ENCODE data around the gene TTLL9.
"Not testable (repeated sequence)": the region's sequence is repeated elsewhere in the genome, so short reads cannot be mapped to it uniquely, and the experiment has no call there.

TTLL9 gene, protein sequence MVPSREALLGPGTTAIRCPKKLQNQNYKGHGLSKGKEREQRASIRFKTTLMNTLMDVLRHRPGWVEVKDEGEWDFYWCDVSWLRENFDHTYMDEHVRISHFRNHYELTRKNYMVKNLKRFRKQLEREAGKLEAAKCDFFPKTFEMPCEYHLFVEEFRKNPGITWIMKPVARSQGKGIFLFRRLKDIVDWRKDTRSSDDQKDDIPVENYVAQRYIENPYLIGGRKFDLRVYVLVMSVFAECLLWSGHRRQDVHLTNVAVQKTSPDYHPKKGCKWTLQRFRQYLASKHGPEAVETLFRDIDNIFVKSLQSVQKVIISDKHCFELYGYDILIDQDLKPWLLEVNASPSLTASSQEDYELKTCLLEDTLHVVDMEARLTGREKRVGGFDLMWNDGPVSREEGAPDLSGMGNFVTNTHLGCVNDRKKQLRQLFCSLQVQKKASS

DNA sequence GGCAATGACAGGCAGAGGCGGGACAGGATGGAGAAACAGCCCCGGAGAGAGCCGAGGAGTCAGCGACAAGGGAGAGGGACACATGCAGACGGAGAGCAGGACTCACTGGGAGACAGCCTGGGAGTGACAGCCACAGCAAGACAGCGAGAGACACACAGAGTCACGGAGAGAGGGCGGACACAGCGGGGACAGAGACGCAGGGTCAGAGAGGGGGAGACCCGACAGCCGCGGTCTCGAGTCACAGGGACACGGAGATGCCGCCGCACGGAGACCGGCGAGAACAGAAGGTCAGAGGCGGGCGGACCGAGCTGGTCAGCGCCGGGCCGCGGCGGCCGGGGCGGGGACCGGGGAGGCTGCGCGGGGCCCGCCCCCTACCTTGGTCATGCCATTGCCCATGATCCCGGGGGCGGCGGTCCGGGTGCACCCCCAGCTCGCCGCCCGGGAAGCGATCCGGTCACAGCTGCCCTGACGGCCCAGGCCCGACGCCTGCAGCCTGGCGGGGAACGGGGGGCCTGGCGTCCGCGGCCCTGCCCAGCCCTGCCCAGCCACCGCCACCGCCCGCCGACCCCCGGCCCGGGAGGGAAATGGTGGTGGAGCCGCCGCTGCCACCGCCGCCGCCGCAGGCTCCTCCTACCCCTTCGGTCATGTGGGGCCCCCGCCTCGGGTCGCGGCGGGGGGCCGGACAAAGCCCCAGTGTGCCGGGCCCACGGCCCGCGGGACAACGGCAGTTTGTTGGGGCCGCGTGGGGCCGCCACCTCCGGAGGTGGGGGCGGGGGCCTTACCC is at the start of gene TTLL9, which contains the start of gene DUSP15:
Gene TTLL9, plus strand, starts transcription at position 693 of the 784 bp plus-strand sequence. CDS start 493 bp downstream, outside the sequence.
Gene DUSP15, minus strand, starts transcription at position 586 of the 784 bp plus-strand sequence. Its CDS starts 190 bp downstream, at position 396.
- H3K4me1 Mint-ChIP-seq (ENCODE audit: low read depth): peaks cover 8% of the 10 kb centered on the region
- H3K9me3 Mint-ChIP-seq: no peaks in the 10 kb centered on the region
- H3K27ac Mint-ChIP-seq: no peak within 1 kb of the TSS
- H3K36me3 Mint-ChIP-seq (ENCODE audit: low read depth): no peaks in the 10 kb centered on the region
- peaks cover 68% of the 10 kb centered on the region for H3K27me3 Mint-ChIP-seq (ENCODE audit: low read depth)
- peak within 1 kb of the TSS; percentile 85 for H3K4me3 Mint-ChIP-seq

DNA sequence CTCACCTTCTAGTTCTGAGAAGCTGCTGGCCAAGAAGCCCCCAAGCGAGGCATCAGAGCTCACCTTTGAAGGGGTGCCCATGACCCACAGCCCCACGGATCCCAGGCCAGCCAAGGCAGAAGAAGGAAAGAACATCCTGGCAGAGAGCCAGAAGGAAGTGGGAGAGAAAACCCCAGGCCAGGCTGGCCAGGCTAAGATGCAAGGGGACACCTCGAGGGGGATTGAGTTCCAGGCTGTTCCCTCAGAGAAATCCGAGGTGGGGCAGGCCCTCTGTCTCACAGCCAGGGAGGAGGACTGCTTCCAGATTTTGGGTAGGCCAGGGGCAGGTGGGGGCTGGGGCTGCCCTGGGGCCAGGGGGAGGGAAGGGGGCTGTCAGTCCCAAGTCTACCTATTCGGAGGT is 49.0 kb upstream of the TTLL9 start:
- H3K36me3 Mint-ChIP-seq (ENCODE audit: low read depth): no peaks in the 10 kb centered on the region
- no peak overlapping the region for H3K27ac Mint-ChIP-seq

GRCh38 chr20:31822421-31823330 is 47.8 kb upstream of the TTLL9 start:
- no peaks in the 10 kb centered on the region for H3K27me3 Mint-ChIP-seq (ENCODE audit: low read depth)
- H3K4me1 Mint-ChIP-seq (ENCODE audit: low read depth): no peaks in the 10 kb centered on the region
- no peaks in the 10 kb centered on the region for H3K36me3 Mint-ChIP-seq (ENCODE audit: low read depth)
- no peak overlapping the region for H3K27ac Mint-ChIP-seq
- no peaks in the 10 kb centered on the region for H3K9me3 Mint-ChIP-seq
- no peak overlapping the region for H3K4me3 Mint-ChIP-seq

More for the DNA sequence above, 49.0 kb upstream of the TTLL9 start:
- H3K4me3 Mint-ChIP-seq: no peak overlapping the region
- no peaks in the 10 kb centered on the region for H3K27me3 Mint-ChIP-seq (ENCODE audit: low read depth)
- H3K9me3 Mint-ChIP-seq: no peaks in the 10 kb centered on the region
- no peaks in the 10 kb centered on the region for H3K4me1 Mint-ChIP-seq (ENCODE audit: low read depth)

GRCh38 chr20:31823360-31824124 is 46.9 kb upstream of the TTLL9 start:
- Mint-ChIP-seq H3K4me1 (ENCODE audit: low read depth) (no peaks in the 10 kb centered on the region), H3K9me3 (no peaks in the 10 kb centered on the region), H3K36me3 (ENCODE audit: low read depth) (no peaks in the 10 kb centered on the region), H3K27me3 (ENCODE audit: low read depth) (peaks cover 2% of the 10 kb centered on the region), H3K27ac (no peak overlapping the region), H3K4me3 (no peak overlapping the region)

DNA sequence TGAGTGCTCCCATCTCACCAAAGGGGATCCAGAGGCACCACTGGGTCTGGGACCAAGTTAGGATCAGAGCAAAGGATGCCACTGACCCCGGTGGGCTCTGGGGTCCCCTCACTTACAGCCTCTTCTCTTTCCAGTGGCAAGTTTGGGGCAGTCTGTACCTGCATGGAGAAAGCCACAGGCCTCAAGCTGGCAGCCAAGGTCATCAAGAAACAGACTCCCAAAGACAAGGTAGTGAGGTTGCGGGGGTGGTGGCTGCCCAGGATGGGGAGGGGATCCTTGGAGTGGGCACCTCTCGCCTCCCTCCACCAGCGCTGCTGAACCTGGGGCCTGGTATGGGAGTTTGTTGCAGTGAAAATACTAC is 46.3 kb upstream of the TTLL9 start:
- H3K27me3 Mint-ChIP-seq (ENCODE audit: low read depth): peaks cover 3% of the 10 kb centered on the region
- H3K9me3 Mint-ChIP-seq: no peaks in the 10 kb centered on the region
- H3K36me3 Mint-ChIP-seq (ENCODE audit: low read depth): no peaks in the 10 kb centered on the region
- no peaks in the 10 kb centered on the region for H3K4me1 Mint-ChIP-seq (ENCODE audit: low read depth)
- no peak overlapping the region for H3K4me3 Mint-ChIP-seq
- no peak overlapping the region for H3K27ac Mint-ChIP-seq

DNA sequence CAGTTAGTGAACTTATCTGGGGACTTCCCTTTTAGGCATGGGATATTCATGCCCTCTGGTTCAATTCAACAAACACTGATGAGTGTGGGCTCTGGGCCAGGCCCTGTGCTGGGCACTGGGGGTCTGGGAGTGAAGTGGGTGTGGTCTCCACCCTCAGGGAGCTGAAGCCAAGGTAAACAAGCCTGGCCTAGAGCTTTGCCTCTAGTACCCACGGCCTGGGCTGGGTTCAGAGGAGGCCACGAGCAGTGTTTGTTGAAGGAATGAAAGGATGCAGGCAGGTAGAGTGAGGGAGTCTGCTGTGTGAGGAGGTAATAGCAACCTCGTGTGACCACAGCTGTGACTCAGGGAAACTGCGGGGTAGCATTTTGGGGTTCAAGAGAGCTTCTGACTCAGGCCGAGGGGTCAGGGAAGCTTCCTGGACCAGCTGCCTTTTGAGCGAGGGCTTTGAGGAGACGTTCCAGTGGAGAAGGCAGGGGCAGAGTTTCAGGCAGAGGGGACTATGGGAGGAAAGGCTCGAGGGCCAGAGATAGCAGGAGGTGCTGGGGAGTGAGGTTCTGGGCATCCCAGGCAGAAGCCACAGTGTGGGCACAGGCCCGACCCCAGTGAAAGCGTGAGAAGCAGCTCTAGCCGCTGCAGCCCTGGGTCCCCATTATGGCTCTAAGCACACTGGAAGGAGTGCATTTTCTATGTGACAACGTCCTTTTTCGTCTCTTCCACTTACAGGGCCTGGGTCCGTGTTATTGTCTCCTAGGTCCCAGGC is 45.7 kb upstream of the TTLL9 start:
- Mint-ChIP-seq H3K27me3 (ENCODE audit: low read depth) (peaks cover 3% of the 10 kb centered on the region), H3K9me3 (no peaks in the 10 kb centered on the region), H3K36me3 (ENCODE audit: low read depth) (no peaks in the 10 kb centered on the region), H3K4me1 (ENCODE audit: low read depth) (no peaks in the 10 kb centered on the region), H3K27ac (no peak overlapping the region), H3K4me3 (no peak overlapping the region)

DNA sequence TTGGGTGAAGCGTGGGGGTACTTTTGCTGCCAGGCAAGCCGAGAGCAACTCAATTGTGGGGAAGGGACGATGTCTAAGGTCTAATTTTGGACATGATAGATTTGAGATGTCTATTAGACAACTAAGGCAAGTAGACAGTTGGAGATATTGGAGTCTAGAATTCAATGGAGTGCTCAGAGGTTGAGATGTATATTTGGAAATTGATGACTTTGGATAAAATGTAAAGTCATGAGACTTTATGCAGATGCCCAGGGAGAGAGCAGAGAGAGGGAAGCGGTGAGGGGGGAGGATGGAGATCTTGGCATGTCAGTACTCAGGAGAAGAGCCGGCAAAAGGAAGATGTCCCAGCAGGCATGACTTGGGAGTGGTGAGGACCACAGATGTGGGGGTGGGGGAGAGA is 44.4 kb upstream of the TTLL9 start:
- Mint-ChIP-seq H3K36me3 (ENCODE audit: low read depth) (no peaks in the 10 kb centered on the region), H3K4me1 (ENCODE audit: low read depth) (no peaks in the 10 kb centered on the region), H3K27ac (no peak overlapping the region), H3K27me3 (ENCODE audit: low read depth) (peaks cover 3% of the 10 kb centered on the region), H3K4me3 (no peak overlapping the region), H3K9me3 (no peaks in the 10 kb centered on the region)

GRCh38 chr20:31827059-31827458 is 43.4 kb upstream of the TTLL9 start:
- no peaks in the 10 kb centered on the region for H3K9me3 Mint-ChIP-seq
- H3K4me1 Mint-ChIP-seq (ENCODE audit: low read depth): no peaks in the 10 kb centered on the region
- no peak overlapping the region for H3K27ac Mint-ChIP-seq
- H3K27me3 Mint-ChIP-seq (ENCODE audit: low read depth): peaks cover 3% of the 10 kb centered on the region
- H3K36me3 Mint-ChIP-seq (ENCODE audit: low read depth): no peaks in the 10 kb centered on the region
- no peak overlapping the region for H3K4me3 Mint-ChIP-seq

DNA sequence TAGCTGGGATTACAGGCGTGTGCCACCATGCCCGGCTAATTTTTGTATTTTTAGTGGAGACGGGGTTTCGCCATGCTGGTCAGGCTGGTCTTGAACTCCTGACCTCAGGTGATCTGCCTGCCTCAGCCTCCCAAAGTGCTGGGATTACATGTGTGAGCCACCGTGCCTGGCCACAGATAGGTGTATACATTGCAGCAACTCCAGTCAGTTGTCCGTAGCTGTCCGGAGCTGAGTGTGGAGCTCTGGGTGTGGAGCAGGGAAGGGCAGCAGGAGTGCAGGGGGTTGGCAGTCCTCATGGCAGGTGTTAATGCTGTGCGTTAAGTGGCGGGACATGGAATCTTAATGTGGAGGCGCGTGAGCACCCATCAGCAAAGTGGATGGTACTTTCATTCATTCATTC is 42.4 kb upstream of the TTLL9 start:
- not testable (repeated sequence) for H3K36me3 Mint-ChIP-seq (ENCODE audit: low read depth); H3K4me3 Mint-ChIP-seq; H3K27ac Mint-ChIP-seq; H3K27me3 Mint-ChIP-seq (ENCODE audit: low read depth); H3K9me3 Mint-ChIP-seq; H3K4me1 Mint-ChIP-seq (ENCODE audit: low read depth)

- Mint-ChIP-seq H3K9me3 (no peaks in the 10 kb centered on the region), H3K27ac (no peak overlapping the region), H3K27me3 (ENCODE audit: low read depth) (peaks cover 3% of the 10 kb centered on the region), H3K4me3 (no peak overlapping the region), H3K4me1 (ENCODE audit: low read depth) (no peaks in the 10 kb centered on the region), H3K36me3 (ENCODE audit: low read depth) (no peaks in the 10 kb centered on the region)
Observed at GRCh38 chr20:31829731-31830130, 40.7 kb upstream of the TTLL9 start.

GRCh38 chr20:31830406-31830981 is 39.9 kb upstream of the TTLL9 start:
- Mint-ChIP-seq H3K36me3 (ENCODE audit: low read depth) (no peaks in the 10 kb centered on the region), H3K4me3 (no peak overlapping the region), H3K4me1 (ENCODE audit: low read depth) (peaks cover 3% of the 10 kb centered on the region), H3K27me3 (ENCODE audit: low read depth) (peaks cover 3% of the 10 kb centered on the region), H3K9me3 (no peaks in the 10 kb centered on the region), H3K27ac (no peak overlapping the region)

GRCh38 chr20:31831211-31831610 is 39.2 kb upstream of the TTLL9 start:
- Mint-ChIP-seq H3K36me3 (ENCODE audit: low read depth) (no peaks in the 10 kb centered on the region), H3K4me3 (no peak overlapping the region)

DNA sequence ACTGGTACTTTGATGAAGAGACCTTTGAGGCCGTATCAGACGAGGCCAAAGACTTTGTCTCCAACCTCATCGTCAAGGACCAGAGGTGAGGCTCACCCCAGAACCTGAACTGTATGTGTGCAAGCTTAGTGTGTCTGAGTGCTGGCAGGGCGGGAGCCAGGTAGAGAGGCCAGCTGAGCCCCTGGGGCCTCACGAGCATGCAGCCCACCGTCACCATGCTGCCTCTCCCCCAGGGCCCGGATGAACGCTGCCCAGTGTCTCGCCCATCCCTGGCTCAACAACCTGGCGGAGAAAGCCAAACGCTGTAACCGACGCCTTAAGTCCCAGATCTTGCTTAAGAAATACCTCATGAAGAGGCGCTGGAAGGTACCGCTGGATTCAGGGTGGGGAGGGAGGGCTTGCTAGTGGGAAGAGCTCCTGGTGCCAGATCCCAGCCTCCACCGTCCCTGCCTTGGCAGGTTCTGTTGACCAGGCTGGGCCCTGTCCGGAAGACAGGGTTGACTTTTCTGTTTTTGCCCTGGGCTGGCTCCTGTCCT is 38.6 kb upstream of the TTLL9 start:
- Mint-ChIP-seq H3K27ac (no peak overlapping the region), H3K4me1 (ENCODE audit: low read depth) (peaks cover 10% of the 10 kb centered on the region), H3K27me3 (ENCODE audit: low read depth) (peaks cover 3% of the 10 kb centered on the region), H3K9me3 (no peaks in the 10 kb centered on the region), H3K4me3 (no peak overlapping the region), H3K36me3 (ENCODE audit: low read depth) (no peaks in the 10 kb centered on the region)

More at GRCh38 chr20:31831211-31831610, 39.2 kb upstream of the TTLL9 start:
- Mint-ChIP-seq H3K27me3 (ENCODE audit: low read depth) (peaks cover 3% of the 10 kb centered on the region), H3K27ac (no peak overlapping the region), H3K4me1 (ENCODE audit: low read depth) (peaks cover 7% of the 10 kb centered on the region), H3K9me3 (no peaks in the 10 kb centered on the region)
